Endothelial cell of umbilical vein (primary cell): ENCODE data around the gene MON1A. TPM values are rescaled to one million over a fixed set of nuclear protein-coding genes. Genes with fewer than 3 reads are reported as not detected.

Experiments
- BruUV-seq: library from RNA; stranded (reverse); fragments of 400-500 nt; replicated peaks from 2 replicates; lab custom pipeline; 2021; lab: Mats Ljungman, UMichigan
- CTCF ChIA-PET: fragments of 300-600, 350-600 bp; sonication (Branson Sonifier 250); formaldehyde crosslinking; loops from one replicate; lab custom pipeline; 2021; ENCODE audit warnings: antibody characterized with exemption, inconsistent platforms; lab: Charles Lee
- POLR2A ChIA-PET: fragments of 300-600, 350-600 bp; sonication (Branson Sonifier 250); formaldehyde crosslinking; loops from one replicate; lab custom pipeline; 2021; ENCODE audit warnings: antibody characterized with exemption, inconsistent platforms; lab: Charles Lee
- DNase-seq: peaks from one replicate; pipeline ENCODE4 v3.0.0-alpha.2; 2011; ENCODE audit warnings: low read depth, low spot score
- FAIRE-seq: peaks from 2 replicates; lab custom pipeline; 2011; peaks lifted over from hg19 to GRCh38; lab: Jason Lieb, UNC
- H2AFZ ChIP-seq: 2 replicates; pipeline ENCODE4 v1.6.0; 2012; ENCODE audit warnings: low read depth, low read length, control low read depth, inconsistent platforms
- H3K27ac ChIP-seq: 2 replicates; pipeline ENCODE4 v1.5.1; 2011; ENCODE audit warnings: low read depth, mild to moderate bottlenecking, control low read depth, low read length, moderate library complexity; ENCODE audit not compliant: insufficient read depth
- H3K27me3 ChIP-seq, 2 experiments: 2 replicates each; pipeline versions ENCODE4 v1.6.0 to v1.6.1; 2011; ENCODE audit warnings: low read length in 2 of 2, mixed read lengths in 1 of 2; ENCODE audit not compliant: control insufficient read depth in 2 of 2, insufficient read depth in 2 of 2
- H3K36me3 ChIP-seq, 2 experiments: 2 replicates in 1 of 2; 3 replicates in 1 of 2; pipeline ENCODE4 v1.5.1; 2011; ENCODE audit warnings: low read length in 2 of 2, mild to moderate bottlenecking in 1 of 2, moderate library complexity in 1 of 2; ENCODE audit not compliant: control insufficient read depth in 2 of 2, insufficient read depth in 2 of 2; ENCODE audit errors: extremely low read depth in 1 of 2
- H3K4me1 ChIP-seq: 3 replicates; pipeline ENCODE4 v1.5.1; 2011; ENCODE audit warnings: mild to moderate bottlenecking, low read length; ENCODE audit not compliant: control insufficient read depth, insufficient read depth; ENCODE audit errors: extremely low read depth
- H3K4me2 ChIP-seq: 2 replicates; pipeline ENCODE4 v1.6.1; 2011; ENCODE audit warnings: low read length, control low read depth, mixed read lengths; ENCODE audit not compliant: insufficient read depth
- H3K4me3 ChIP-seq, 3 experiments: fragments of 200-600 bp in 1 of 3; sonication (generic), shearing (Covaris generic) in 1 of 3; replicated peaks in 1 of 3; 2 replicates each; pipeline ENCODE4 v1.5.1; 2011 to 2016; ENCODE audit warnings: control low read depth in 3 of 3, low read length in 3 of 3, mild to moderate bottlenecking in 2 of 3, inconsistent platforms in 1 of 3, low read depth in 1 of 3, moderate library complexity in 1 of 3; ENCODE audit not compliant: insufficient read depth in 1 of 3
- H3K79me2 ChIP-seq: 2 replicates; pipeline ENCODE4 v1.6.0; 2012; ENCODE audit warnings: low read length, inconsistent platforms; ENCODE audit not compliant: control insufficient read depth, insufficient read depth
- H3K9ac ChIP-seq: replicated peaks from 2 replicates; pipeline ENCODE3; 2011; ENCODE audit warnings: low read length, control low read depth; ENCODE audit not compliant: insufficient read depth; ENCODE audit errors: extremely low read depth
- H3K9me1 ChIP-seq: replicated peaks from 3 replicates; pipeline ENCODE4 v1.6.0; 2011; ENCODE audit warnings: mild to moderate bottlenecking, low read length; ENCODE audit not compliant: control insufficient read depth, insufficient read depth; ENCODE audit errors: extremely low read depth
- H3K9me3 ChIP-seq: replicated peaks from 2 replicates; pipeline ENCODE4 v1.5.1; 2012; ENCODE audit warnings: low read length, inconsistent platforms; ENCODE audit not compliant: control insufficient read depth, insufficient read depth
- H4K20me1 ChIP-seq: replicated peaks from 2 replicates; pipeline ENCODE3; 2011; ENCODE audit warnings: mild to moderate bottlenecking, low read length; ENCODE audit not compliant: control insufficient read depth, insufficient read depth; ENCODE audit errors: extremely low read depth
- CTCF ChIP-seq, 2 donors: IDR thresholded peaks; 1 replicate in 1 of 2; 2 replicates in 1 of 2; pipeline ENCODE4 v1.5.1; 2011; ENCODE audit warnings: low read length in 2 of 2, mild to moderate bottlenecking in 2 of 2, moderate library complexity in 2 of 2, control low read depth in 1 of 2, inconsistent platforms in 1 of 2, low read depth in 1 of 2; ENCODE audit not compliant: insufficient read depth in 1 of 2; ENCODE audit errors: extremely low read depth in 1 of 2
- EZH2 ChIP-seq: IDR thresholded peaks from 2 replicates; pipeline ENCODE4 v1.6.1; 2012; ENCODE audit warnings: borderline replicate concordance, low read depth, mild to moderate bottlenecking, moderate library complexity, low read length, inconsistent platforms; ENCODE audit not compliant: severe bottlenecking
- FOS ChIP-seq: IDR thresholded peaks from 2 replicates; pipeline ENCODE4 v1.6.1; 2011; ENCODE audit warnings: mild to moderate bottlenecking, low read length, moderate library complexity, borderline replicate concordance; ENCODE audit not compliant: insufficient read depth
- GATA2 ChIP-seq: IDR thresholded peaks from 2 replicates; pipeline ENCODE4 v1.7.0; 2011; ENCODE audit warnings: low read depth, mild to moderate bottlenecking, moderate library complexity, mixed read lengths, low read length; ENCODE audit not compliant: insufficient read length, insufficient read depth
- JUN ChIP-seq: IDR thresholded peaks from 2 replicates; pipeline ENCODE4 v1.6.1; 2011; ENCODE audit warnings: borderline replicate concordance, low read depth; ENCODE audit not compliant: insufficient read length, insufficient read depth
- MAX ChIP-seq: IDR thresholded peaks from 2 replicates; pipeline ENCODE4 v1.6.1; 2011; ENCODE audit not compliant: insufficient read depth, insufficient read length
- MYC ChIP-seq: IDR thresholded peaks from one replicate; pipeline ENCODE4 v1.6.1; 2011; ENCODE audit warnings: mild to moderate bottlenecking, low read depth, low read length
- POLR2A ChIP-seq: IDR thresholded peaks from 2 replicates; pipeline ENCODE4 v1.6.1; 2012; ENCODE audit warnings: low read depth, mild to moderate bottlenecking, control low read depth, low read length
- POLR2AphosphoS5 ChIP-seq: IDR thresholded peaks from 2 replicates; pipeline ENCODE4 v1.6.1; 2012; ENCODE audit warnings: low read depth, mild to moderate bottlenecking, control low read depth, low read length, moderate library complexity; ENCODE audit not compliant: insufficient read depth
- dilution Hi-C: fragments of 300-500 bp; cut with MboI; formaldehyde crosslinking; loops from one replicate; pipeline ENCODE4 v1.15.0; 2019; ENCODE audit warnings: low sequenced_read_pairs; ENCODE audit not compliant: extremely low pct_ligation_motif_present
- intact Hi-C: fragments of 100-400 bp; cut with micrococcal nuclease; formaldehyde crosslinking; loops from one replicate; pipeline ENCODE4 v1.10.0; 2022
- polyA plus RNA-seq, 4 experiments: library from polyadenylated mRNA; depleted of rRNA in 3 of 4; stranded (reverse) in 3 of 4; unstranded in 1 of 4; fragments of >200 nt; gene quantifications; 2 replicates each; pipeline versions ENCODE4 v1.2.1 to v1.2.3, GENCODE V29; 2011 to 2012; ENCODE audit warnings: missing spikeins in 1 of 4
- total RNA-seq: library from RNA; stranded (reverse); gene quantifications from 2 replicates; pipeline ENCODE4 v1.2.3, GENCODE V29; 2021

MON1A gene
- total and polyA plus RNA-seq, 2 donors (not counting 3 experiments of a cell fraction or from before 2014, with no cell fraction given) = 17.5 to 31.1 TPM

- ChIA-PET CTCF (interaction anchor here (1.1 to 5.5 kb wide), 5 partner anchors 9 to 195 kb away, joined by 3 to 65 read pairs (median 10); no protein-coding TSS in a partner anchor), POLR2A (no interaction called here)
- no peak overlapping the region for H3K9ac ChIP-seq
- H3K9me1 ChIP-seq = no peaks in the 10 kb centered on the region
- H3K9me3 ChIP-seq = no peaks in the 10 kb centered on the region
- H3K79me2 ChIP-seq = no peaks in the 10 kb centered on the region
- no peak for TF ChIP-seq EZH2
- no peak for TF ChIP-seq MAX
- no peak for TF ChIP-seq JUN
- no peak for TF ChIP-seq FOS
- no peak for TF ChIP-seq MYC
- TF ChIP-seq POLR2A = no peak
- TF ChIP-seq GATA2 = no peak
- no peak for TF ChIP-seq POLR2AphosphoS5
- TF ChIP-seq CTCF (IDR thresholded peaks at IDR 0.05; ENCODE audit: extremely low read depth in 1 of 2, insufficient read depth in 1 of 2, low read depth in 1 of 2, low read length in 2 of 2) = no peak
- H4K20me1 ChIP-seq = no peaks in the 10 kb centered on the region
- no peak overlapping the region for H2AFZ ChIP-seq
- H3K36me3 ChIP-seq = no peaks in the 10 kb centered on the region
- intact Hi-C loops = loop anchor here (1.0 kb wide), 1 partner anchor 97 kb away; no protein-coding TSS in a partner anchor
- no peaks in the 10 kb centered on the region for H3K27me3 ChIP-seq
- H3K4me3 ChIP-seq = no peak overlapping the region
- no peak overlapping the region for H3K27ac ChIP-seq
- FAIRE-seq = no peak
- H3K4me2 ChIP-seq = no peak overlapping the region
- peaks cover 4% of the 10 kb centered on the region for H3K4me1 ChIP-seq
- no peak for DNase-seq
- dilution Hi-C loops = no loop called here
- no TSS peak for BruUV-seq
Measured at GRCh38 chr3:49898991-49899390, 30.6 kb downstream of the MON1A start.
